GM12878 (cell line): ENCODE measurements around the gene SLC34A1. TPM values are rescaled to one million over a fixed set of nuclear protein-coding genes. Genes with fewer than 3 reads are reported as not detected.

Source experiments
- ASH2L ChIP-seq: fragments of 300-600, 200-600 bp; sonication (generic); IDR thresholded peaks from 2 replicates; pipeline ENCODE4 v1.6.1; 2017; ENCODE audit warnings: low read depth, mild to moderate bottlenecking, borderline replicate concordance
- polyA plus RNA-seq, 11 experiments: library from polyadenylated mRNA; depleted of rRNA in 4 of 11; unstranded in 6 of 11; stranded (reverse) in 5 of 11; fragments of >200 nt; fragmentation: Nextera tagmentation in 4 of 11; fragmentation: Illumina TruSeq in 1 of 11; extraction: Ambion mirVana in 4 of 11; extraction: Trizol in 1 of 11; gene quantifications; 1 replicate in 1 of 11; 2 replicates in 10 of 11; pipeline versions ENCODE4 v1.2.1 to v1.2.3, GENCODE V29; 2011 to 2016; ENCODE audit warnings: inconsistent platforms in 2 of 11, missing spikeins in 2 of 11, low read depth in 1 of 11
- total RNA-seq, 4 experiments: library from RNA; depleted of rRNA in 3 of 4; stranded (reverse); fragments of >200 nt in 3 of 4; fragmentation: Illumina TruSeq in 1 of 4; extraction: Trizol in 1 of 4; gene quantifications; 2 replicates each; pipeline versions ENCODE4 v1.2.1 to v1.2.3, GENCODE V29; 2013 to 2021
- TF ChIP-seq, protein P1 (sequence below): fragments of 450-650 bp; IDR thresholded peaks from 2 replicates; pipeline ENCODE4 v1.6.1; 2017; ENCODE audit warnings: mild to moderate bottlenecking
- TF ChIP-seq, protein P2 (sequence below): fragments of 450-650 bp; IDR thresholded peaks from 2 replicates; pipeline ENCODE4 v1.6.1; 2017; ENCODE audit warnings: mild to moderate bottlenecking, moderate library complexity

The SLC34A1 gene
- total and polyA plus RNA-seq, 10 of the 15 experiments (the other 5 are each of a cell fraction or from before 2014, with no cell fraction given) = 0.03 to 0.14 (median 0.09) TPM; not detected in 2

DNA sequence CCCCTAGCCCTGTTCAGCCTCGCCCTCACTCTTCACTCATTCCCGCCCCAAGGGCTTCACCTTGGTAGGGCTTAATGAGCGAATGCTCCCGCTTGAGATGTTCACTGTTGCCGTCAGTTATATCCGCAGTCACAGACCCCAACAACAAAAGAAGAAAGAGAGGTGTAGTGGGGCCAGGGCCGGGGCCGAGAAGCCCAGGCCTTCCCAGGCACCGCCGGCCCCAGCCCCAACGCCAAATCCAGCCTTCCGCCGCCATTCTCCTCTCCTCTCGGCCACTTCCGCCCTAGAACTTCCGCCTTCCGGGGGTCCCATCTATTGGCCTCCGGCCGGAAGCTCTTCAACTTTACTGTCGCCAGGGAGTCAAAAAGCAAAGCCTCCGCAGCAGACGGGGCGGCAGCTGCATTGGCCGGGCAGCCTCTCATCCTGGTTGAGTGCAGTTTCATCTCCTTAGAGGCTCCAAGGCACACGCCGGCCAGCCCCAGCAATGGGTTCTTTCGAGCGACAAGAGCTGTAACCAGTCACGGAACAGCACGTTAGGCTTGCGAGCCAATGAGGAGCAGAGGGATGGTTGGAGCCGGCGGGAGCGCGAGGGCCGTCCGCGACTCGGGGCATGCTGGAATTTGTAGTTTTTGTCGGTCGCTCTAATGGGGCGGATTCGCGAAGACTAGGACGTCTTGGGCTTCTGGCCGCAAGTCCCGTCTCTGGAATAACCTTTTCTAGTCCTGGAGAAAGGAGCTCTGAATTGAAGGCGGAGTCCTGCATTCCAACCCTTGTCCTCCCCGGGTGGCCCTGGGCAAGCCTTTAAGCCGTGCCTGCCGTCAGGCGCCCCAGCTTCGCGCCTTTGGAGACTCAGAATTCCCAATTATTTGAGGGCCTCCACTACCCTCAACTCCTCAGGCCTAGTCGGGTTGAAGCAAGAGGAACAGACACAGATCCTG is 32.6 kb upstream of the SLC34A1 start, which contains the start of gene LMAN2 (continued):
- TF ChIP-seq, protein P1, sequence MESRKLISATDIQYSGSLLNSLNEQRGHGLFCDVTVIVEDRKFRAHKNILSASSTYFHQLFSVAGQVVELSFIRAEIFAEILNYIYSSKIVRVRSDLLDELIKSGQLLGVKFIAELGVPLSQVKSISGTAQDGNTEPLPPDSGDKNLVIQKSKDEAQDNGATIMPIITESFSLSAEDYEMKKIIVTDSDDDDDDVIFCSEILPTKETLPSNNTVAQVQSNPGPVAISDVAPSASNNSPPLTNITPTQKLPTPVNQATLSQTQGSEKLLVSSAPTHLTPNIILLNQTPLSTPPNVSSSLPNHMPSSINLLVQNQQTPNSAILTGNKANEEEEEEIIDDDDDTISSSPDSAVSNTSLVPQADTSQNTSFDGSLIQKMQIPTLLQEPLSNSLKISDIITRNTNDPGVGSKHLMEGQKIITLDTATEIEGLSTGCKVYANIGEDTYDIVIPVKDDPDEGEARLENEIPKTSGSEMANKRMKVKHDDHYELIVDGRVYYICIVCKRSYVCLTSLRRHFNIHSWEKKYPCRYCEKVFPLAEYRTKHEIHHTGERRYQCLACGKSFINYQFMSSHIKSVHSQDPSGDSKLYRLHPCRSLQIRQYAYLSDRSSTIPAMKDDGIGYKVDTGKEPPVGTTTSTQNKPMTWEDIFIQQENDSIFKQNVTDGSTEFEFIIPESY = peak; percentile 98
- TF ChIP-seq, protein P2, sequence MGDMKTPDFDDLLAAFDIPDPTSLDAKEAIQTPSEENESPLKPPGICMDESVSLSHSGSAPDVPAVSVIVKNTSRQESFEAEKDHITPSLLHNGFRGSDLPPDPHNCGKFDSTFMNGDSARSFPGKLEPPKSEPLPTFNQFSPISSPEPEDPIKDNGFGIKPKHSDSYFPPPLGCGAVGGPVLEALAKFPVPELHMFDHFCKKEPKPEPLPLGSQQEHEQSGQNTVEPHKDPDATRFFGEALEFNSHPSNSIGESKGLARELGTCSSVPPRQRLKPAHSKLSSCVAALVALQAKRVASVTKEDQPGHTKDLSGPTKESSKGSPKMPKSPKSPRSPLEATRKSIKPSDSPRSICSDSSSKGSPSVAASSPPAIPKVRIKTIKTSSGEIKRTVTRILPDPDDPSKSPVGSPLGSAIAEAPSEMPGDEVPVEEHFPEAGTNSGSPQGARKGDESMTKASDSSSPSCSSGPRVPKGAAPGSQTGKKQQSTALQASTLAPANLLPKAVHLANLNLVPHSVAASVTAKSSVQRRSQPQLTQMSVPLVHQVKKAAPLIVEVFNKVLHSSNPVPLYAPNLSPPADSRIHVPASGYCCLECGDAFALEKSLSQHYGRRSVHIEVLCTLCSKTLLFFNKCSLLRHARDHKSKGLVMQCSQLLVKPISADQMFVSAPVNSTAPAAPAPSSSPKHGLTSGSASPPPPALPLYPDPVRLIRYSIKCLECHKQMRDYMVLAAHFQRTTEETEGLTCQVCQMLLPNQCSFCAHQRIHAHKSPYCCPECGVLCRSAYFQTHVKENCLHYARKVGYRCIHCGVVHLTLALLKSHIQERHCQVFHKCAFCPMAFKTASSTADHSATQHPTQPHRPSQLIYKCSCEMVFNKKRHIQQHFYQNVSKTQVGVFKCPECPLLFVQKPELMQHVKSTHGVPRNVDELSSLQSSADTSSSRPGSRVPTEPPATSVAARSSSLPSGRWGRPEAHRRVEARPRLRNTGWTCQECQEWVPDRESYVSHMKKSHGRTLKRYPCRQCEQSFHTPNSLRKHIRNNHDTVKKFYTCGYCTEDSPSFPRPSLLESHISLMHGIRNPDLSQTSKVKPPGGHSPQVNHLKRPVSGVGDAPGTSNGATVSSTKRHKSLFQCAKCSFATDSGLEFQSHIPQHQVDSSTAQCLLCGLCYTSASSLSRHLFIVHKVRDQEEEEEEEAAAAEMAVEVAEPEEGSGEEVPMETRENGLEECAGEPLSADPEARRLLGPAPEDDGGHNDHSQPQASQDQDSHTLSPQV = no peak
- 0 out of 2 replicates have a peak, but pooled peaks have one; percentile 50 for TF ChIP-seq ASH2L
